ENCODE results near the gene C10orf71.

The C10orf71 gene

DNA sequence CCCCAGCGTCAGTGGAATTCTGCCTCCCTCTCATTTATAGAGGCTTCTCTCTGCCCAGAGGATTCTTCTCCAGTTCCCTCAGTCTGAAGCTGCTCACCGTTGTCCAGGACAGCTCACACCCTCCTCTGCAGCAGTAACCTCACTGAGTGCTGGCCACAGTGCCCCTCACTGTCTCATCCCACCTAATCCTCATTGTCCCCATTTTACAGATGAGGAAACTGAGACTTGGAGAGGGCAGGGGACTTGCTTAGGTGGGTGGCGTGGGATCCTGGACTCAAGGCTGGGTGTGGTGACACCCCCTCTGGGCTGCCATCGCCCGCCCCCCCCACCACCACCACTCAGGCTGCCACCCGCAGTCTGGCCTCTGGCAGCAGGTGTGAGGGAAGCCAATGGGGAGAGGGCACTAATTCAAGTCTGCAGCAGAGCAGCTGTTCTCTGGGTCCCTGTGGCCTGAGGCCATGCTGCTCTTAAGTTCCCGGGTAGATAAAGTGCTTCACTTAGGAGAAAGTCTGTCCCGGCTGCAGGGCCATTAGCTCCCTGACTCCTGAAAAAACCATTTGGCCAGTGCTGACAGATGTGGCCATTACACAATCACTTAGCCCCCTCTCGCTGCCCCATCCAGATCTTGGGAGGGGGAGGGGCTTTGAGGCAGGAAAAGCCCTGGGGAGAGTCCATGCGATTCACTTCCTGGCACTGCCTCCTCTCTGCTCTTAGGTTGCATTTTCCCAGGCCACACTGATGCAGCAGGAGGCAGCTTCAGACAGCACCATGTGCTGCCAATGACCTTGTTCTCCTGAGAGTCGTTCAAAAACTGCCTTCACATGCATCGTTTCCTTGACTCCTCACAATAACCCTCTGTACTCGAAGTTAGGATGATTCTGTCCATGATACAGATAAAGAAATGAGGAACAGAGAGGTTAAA, 60.6 kb downstream of the C10orf71 start:
- no peak for DNase-seq

DNA sequence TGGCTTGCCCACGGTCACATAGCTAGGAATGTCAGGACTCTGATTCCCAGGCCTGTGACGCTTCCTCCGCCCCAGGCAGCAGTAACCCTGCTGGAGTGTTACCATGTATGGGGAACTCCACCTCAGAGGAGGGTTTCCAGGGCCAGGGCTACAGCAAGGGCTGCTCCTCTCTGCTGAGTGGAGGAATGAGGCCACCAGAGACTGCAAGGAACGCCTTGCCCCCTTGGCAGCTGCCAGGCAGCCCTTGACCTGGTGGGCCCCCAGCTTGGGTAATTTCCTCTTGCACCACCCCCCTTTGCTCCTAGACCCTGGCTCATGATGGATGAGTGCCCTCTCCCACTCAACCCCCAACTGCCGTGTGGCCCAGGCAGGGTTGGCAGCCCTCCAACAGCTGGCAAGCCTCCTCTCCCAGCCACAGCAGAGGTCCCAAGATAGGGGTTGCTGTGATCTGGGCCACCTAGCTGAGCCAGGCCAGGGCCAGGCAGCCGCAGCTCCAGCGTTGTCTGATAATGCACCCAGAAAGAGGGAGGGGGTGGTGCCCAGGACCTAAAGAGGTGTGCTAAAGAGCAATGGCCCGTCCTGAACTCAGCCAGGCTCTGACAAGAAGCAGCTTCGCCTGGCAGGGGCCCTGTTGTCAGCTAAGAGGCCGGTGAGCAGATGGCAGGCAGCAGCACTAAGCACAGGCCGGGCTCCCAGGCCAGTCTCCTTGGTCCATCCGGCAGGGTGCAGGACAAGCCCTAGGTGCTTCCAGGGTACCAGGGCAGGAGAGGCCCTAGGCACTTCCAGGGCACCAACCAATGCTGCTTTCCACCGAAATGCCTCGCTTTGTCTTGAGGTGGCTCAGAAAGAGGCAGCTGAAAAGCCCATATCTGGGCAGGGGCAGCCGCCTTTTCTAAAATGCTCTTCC, 61.6 kb downstream of the C10orf71 start:
- DNase-seq: no peak

DNA sequence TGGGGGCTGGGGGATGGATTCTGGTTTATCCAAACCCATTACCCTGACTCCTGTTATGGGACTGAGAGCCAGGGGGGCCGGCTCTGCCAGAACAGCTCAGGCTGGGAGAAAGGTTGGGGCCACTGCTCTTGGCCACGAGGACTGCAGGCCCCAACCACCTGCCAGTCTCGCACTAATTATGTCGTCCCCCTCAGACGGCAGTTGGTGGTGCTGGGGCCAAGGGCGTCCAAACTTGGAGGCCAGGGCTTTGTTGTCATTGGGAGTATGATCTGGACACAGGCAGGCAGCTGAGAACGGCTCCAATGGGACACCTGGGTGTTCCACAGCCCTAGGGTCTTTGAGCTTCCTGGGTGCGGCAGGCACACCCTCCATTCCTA, 62.2 kb downstream of the C10orf71 start:
- no peak for DNase-seq

DNA sequence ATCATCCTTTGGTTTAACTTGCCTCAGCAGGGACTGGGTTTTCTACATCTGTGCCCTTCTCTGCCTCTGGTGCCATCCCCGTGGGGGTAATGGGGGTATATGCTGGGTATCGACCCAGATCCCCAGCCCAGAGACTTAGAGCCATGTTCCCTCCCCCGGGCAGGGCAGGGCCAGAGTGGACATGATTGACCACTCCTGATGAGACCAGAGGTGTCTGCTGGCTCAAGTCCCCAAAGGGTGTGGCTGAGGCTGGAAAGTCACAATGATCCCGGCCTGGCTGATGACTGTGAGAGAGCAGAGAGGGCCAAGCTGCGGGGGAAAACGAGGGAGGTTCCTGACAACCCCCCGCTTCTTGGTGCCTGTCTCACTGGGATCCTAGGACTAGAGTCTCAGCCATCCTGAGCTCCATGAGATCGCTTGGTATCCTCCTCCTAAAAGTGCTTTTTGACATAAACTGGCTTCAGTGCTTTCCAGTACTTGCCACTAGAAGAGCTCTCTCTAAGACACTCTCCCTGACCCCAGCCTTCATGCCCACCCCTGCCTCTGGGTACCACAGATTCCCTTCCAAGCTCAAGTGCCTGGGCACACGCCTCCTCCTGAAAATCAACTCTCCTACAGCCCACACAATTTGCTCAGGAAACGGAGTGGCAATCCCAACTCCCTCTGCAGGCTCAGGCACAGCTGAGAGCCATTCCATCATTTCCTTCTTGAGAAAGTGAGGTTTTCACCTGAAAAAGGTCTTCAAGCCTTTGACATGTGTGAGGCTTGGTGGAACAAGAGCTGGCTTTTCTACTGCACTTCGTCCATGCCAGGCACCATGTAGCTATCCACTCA, 63.0 kb downstream of the C10orf71 start:
- no peak for DNase-seq

DNA sequence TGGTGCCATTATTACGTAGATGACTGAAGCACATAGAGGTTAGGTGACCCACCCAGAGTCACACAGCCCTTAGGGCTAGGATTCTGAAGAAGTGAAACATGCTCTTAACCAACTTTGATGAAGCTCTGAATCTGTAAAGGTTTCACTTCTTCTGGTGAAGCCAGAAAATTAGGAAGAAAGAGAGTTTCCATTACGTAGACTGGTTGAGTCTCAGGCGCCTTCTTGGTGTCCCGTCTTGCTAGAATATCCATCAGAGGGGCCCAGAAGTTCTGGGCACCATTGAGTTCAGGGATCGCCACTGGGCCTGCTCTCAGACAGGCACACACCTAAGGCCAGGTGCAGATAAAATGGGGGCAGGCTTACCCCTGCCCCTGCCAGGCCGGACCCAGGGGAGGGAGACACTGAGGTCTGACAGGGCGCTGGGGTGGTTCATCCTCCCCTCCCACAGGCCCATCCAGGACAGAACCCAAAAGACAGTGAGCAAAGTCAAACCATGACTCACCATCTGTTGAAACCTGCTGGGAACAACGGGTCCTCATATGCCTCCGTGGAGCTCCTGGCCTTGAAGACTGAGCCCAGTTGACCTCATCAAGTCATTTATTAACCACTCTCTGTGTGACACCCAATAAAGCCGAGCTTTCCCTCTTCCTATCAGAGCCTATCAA, 63.8 kb downstream of the C10orf71 start:
- no peak for DNase-seq

DNA sequence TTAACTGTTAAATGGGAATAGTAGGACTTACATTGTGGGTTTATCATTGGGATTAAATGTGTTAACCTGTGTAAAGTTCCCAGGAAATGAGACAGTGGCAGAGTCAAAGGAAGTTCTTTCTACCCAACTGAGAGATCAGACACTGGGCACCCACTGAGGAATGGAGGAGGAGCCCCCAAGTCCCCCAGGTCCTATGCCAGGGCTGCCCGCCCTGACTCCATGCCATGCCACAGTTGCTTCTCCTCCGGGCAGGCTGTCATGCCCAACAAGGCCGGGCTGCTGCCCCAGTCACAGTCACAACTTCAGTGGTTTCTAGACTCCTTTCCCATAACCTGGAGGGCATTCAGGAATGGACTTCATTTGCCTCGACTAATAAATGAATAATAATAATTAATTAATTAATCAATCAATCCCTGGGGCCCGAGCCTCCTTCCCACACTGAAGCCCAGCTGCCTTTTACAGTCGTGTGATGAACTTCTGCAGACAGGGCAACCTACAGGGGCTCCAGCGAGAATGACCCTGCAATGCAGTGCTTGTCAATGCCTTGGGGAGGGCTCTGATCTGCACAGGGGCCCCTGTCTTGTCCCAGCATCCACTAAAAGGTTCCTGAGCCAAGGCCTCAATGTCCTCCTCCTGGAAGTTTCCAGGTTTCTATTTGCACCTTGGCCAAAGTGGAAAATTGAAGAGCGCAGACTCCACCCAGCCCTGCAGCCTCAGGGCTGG, 64.5 kb downstream of the C10orf71 start:
- DNase-seq: no peak

DNA sequence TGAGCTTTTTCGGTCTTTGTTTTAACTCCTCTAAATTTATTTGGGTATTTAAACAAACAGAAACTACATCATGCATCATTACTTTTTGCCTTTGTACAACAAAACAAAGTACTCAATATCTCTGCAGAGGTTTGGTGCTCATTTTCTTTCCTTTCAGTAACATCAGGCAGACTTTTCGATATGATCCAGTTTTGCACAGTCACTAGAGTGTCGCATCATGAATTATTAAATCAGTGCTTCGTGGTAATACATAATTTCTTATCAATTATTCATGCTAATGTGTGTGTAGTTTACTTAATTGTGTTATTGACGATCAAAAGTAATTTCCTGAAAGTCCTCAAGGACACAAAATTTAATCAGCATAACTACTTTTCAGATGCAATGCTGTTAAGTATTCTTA, 65.1 kb downstream of the C10orf71 start:
- DNase-seq: no peak

DNA sequence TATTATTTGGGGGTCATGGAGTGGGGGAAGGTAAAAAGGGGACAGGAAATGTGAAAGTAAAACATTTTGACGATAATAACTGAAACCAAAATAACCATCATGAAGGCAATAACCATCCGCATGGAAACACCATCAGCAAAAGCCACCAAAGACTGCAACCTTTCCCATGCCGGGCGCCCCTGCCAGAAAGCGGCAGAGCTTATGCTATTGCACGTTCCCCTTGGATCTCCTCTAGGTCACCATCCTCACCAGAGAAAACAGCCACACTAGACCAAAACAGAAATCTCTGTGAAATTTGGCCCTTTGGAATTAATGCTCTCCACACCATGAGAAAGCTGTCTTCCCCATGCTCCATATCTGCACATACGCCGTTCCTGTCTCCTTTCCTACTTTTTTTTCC, 65.8 kb downstream of the C10orf71 start:
- no peak for DNase-seq

DNA sequence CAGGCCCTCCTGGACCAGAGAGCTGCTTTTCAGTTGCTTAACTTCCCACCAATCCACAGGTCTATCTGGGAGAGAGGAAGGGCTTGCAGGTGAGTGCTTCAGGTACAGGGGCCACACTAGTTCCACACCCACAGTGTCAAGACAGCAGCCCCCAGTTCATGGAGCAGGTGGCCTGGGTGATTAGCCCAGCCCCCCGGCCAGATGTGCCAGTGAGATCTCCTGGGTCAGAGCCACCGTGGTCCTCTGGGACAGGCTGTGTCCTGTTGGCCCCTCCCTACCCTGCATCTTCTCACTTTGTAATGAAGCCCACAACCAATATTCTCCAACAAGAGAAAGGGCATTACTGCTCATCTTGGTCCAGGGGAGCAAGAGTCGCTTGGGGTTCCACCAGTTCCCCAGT, 66.3 kb downstream of the C10orf71 start:
- DNase-seq: no peak

DNA sequence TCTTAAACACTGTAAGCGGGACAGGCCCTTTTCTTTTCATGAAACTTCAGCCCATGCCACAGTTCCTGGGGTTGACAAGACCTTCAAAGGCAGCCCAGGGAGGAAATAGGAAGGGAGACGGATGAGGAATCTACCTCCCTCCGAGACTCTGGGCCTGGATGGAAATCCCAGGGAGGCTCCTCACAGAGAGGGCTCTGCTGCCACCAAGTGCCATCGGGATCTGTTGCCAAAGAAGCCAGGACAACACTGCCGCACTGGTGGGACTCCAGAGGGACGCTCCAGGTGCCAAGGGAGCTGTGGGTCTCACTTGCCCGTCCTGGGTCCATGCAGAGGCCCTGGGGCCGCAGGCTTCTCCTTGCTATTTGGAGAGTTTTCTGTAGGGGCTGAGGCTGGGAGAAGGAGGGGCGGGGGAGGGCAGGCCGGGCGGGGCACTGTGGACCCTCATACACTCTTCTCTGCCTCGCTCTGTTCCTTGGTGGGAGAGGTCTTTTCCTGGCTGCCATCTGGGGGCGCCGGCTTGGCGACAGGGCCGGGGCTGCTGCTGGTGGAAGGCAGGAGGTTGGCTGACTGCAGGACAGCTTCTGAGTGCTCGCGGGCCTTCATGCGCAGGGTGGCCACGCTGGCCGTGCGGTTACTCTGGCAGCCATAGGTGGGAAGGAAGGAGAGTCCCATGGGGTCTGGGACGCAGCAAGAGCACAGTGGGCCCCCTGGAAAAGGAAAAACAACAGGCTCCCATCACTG, 66.9 kb downstream of the C10orf71 start:
- no peak for DNase-seq

DNA sequence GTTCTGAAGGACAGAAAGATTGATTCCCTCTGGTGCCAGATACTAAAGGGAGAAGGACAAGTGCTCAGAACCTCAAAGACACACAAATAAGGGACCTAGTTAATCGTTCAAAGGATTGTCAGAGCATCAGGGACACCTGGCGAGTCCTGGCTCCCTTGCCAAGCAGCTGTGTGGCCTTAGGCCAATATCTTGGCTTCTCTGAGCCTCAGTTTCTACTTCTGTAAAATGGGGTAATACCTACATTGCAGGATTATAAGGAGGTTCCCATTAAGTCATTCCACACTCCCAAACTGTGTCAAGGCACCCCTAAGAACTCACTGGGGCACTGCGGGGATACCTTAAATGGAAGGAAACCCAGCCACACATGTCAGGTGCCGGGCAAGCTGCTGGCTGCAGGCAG, 67.5 kb downstream of the C10orf71 start:
- no peak for DNase-seq

DNA sequence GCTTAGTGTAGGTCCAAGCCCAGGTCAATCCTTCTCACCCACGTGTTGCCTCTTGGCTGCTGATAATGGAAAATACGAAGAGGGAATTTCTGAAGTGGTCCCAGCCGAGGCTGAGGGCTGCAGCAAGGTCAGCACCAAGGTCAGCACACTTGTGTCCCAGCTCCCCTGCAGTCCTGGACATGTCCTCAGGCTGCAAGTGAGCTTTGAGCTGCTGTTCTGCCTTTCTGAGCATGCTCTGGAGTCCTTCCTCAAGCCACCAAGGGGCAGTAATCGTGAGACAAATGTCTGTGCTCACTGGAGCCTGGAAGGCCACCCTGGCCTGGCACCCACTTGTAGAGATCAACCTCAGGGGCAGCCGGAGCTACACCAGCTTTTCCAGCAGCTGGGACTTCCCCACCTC, 68.6 kb downstream of the C10orf71 start:
- no peak for DNase-seq

DNA sequence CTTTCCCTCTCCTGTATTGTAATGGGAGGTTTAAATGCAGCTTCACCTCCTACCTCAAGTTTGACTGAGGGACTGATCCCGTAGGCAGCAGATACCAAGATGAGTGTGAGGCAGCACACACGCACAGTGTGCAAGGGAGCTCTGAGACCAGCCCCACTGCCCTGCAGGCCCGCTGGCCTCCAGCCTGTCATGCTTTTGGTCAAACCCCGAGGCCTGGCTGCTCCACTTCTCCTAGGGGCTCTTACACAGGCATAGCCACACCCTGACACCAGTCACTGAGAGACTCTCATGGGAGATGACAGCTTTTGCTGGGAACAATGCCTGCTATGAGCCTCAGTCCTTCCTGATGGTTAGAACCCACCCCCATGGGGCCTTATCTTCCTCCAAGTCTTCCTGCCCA, 69.3 kb downstream of the C10orf71 start:
- DNase-seq: no peak

DNA sequence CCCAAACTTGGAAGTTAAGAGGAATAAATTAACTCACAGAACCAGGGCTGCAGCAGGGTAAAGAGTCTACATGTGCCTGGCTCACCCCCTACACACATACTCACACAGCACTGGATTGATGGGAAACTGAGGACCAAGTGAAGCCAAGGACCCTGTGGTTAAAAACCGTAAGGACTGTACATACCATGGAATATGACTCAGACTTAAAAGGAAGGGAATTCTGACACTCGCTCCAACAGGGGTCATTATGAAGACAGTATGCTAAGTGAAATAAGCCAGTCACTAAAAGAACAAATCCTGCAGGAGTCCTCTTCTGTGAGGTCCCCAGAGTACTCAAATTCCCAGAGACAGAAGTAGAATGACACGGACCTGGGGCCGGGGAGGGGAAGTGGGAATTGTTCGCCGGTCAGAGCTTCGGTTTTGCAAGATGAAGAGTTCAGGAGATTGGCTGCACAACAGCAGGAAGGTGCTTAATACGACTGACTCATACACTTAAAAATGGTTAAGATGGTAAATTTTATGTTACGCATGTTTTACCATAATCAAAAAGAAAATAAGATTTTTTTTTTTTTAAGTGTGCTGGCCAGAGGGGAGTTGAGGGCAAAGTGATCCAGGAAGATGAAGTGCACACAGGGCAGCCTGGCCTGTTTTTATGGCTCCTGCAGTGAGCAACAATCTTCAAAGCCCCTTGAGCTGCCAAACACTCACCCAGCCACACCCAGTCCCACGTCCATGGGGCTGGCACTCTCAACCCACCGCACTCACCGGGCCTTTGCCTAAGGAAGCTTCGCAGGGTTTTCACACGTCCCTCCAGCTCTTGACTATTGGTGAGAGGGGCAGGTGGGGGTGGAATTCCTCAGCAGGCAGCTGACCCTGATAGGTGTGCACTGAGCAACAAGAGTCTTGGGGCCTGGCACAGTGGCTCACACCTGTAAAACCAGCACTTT, 70.5 kb downstream of the C10orf71 start:
- no peak for DNase-seq

DNA sequence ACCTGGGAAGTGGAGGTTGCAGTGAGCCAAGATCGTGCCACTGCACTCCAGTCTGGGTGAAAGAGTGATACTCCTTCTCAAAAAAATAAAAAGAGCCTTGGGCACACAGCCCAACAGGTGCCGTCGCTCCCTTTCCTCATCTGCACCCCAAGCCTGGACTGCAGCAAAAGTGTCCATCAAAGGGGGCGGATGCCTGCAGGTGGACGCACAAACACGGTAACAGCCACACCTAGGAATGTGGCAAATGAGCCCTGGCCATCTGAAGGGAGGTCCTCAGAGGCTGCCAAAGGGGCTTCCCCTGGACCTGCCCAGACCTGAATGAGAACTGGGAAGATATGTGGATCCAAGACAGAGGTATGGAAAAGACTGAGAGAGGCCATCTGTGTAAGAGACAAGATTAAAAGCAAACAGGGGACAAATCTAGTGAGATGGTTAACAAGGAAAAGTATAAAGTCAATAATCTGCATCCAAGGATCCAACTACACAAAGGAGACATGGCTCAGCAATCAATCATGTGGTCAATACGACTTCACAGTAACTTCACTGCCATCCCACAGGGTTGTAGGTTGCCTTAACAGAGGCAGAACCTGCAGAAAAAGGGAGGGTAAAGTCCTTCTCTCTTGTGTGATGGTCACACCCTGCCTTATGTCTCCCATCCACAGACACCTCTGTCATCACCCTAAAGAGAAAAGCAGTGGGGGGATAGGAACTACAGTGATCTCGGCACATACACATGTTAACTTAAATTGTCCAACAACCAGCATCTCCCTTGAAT, 71.5 kb downstream of the C10orf71 start:
- no peak for DNase-seq

DNA sequence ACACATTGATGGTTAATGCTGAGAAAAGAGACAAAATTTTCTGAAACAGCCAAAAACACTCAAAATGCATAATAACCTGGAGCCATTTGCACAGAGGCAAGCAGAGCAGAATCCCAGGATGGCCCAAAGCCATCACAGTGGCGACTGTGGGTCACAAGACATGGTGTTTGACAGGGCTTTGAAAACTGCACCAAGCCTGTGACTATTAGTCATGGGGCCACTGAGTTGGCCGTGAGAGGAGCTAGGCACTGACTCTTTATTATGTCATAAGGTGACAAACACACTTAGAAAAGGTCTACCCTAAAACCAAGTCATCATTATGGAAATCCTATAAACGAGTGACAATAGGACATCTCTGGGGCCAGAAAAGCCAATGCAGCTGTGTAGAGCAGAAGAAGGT, 73.0 kb downstream of the C10orf71 start:
- no peak for DNase-seq

DNA sequence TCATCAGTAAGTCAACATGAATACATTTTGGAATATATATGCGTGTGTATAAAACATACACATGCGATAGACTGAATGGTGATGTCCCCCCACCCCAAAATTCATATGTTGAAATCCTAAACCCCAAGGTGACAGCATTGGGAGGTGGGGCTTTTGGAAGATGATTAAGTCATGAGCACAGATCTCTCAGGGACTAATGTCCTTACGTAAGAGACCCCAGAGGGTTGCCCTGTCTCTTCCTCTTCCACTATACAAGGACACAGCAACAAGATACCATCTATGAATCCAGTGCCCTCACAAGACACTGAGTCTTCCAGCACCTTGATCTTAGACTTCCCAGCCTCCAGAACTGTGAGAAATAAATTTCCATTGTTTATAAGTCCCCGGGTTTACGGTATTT, 74.4 kb downstream of the C10orf71 start:
- DNase-seq: no peak

DNA sequence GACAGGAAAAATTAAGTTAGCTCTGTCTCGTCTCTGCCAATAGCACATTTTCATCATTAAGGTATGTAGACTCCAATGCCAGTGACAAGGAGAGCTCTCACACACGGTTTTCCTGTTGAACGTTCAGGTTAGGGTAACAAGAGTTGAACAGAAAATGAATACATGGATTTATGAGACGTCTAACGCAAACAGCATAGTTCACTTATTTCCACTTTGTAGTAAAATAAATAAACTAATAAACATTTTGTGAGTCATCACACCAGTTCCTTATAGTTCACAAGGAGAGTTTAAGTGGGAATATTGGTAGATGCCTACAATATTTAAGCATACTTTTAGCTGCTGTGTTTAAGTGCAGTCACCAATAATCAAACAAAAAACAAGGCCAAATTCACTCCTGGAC, 75.8 kb downstream of the C10orf71 start:
- no peak for DNase-seq
